Tibial nerve (tissue), 4 donors: ENCODE measurements around the gene TAP2.

ENCODE experiments used
- EP300 ChIP-seq, 2 donors: sonication (generic); formaldehyde crosslinking; IDR thresholded peaks; one replicate each; pipeline ENCODE4 v1.6.1; 2017; ENCODE audit warnings: antibody characterized with exemption in 2 of 2, mild to moderate bottlenecking in 1 of 2
- POLR2A ChIP-seq, 2 donors: fragments of 450-650 bp; IDR thresholded peaks; one replicate each; pipeline ENCODE4 v1.6.1; 2017; ENCODE audit warnings: antibody characterized with exemption in 2 of 2, mild to moderate bottlenecking in 2 of 2, moderate library complexity in 2 of 2
- TF ChIP-seq, protein P1 (sequence below), 5 experiments: fragments of 200-600 bp in 3 of 5; fragments of 450-650 bp in 2 of 5; sonication (generic) in 3 of 5; IDR thresholded peaks; one replicate each; pipeline ENCODE4 v1.5.1; 2016 to 2019; ENCODE audit warnings: antibody characterized with exemption in 5 of 5, mild to moderate bottlenecking in 3 of 5, moderate library complexity in 2 of 5

- TF ChIP-seq, protein P1, sequence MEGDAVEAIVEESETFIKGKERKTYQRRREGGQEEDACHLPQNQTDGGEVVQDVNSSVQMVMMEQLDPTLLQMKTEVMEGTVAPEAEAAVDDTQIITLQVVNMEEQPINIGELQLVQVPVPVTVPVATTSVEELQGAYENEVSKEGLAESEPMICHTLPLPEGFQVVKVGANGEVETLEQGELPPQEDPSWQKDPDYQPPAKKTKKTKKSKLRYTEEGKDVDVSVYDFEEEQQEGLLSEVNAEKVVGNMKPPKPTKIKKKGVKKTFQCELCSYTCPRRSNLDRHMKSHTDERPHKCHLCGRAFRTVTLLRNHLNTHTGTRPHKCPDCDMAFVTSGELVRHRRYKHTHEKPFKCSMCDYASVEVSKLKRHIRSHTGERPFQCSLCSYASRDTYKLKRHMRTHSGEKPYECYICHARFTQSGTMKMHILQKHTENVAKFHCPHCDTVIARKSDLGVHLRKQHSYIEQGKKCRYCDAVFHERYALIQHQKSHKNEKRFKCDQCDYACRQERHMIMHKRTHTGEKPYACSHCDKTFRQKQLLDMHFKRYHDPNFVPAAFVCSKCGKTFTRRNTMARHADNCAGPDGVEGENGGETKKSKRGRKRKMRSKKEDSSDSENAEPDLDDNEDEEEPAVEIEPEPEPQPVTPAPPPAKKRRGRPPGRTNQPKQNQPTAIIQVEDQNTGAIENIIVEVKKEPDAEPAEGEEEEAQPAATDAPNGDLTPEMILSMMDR (IDR thresholded peaks at IDR 0.05), result no peak
- TF ChIP-seq EP300 (IDR thresholded peaks at IDR 0.05), result no peak
- TF ChIP-seq POLR2A (IDR thresholded peaks at IDR 0.05), result no peak
These were observed 11.5 kb downstream of the TAP2 start for GRCh38 chr6:32827025-32827424.
